DMS 273 (cell line): ENCODE measurements around the gene HDC.
A peak's percentile ranks its signal among the peaks of the same experiment; 100 is the strongest.

Experiments used
- DNase-seq: peaks from one replicate; lab custom pipeline; 2025; ENCODE audit not compliant: unreplicated experiment; lab: John Stamatoyannopoulos, UW

The HDC gene, protein sequence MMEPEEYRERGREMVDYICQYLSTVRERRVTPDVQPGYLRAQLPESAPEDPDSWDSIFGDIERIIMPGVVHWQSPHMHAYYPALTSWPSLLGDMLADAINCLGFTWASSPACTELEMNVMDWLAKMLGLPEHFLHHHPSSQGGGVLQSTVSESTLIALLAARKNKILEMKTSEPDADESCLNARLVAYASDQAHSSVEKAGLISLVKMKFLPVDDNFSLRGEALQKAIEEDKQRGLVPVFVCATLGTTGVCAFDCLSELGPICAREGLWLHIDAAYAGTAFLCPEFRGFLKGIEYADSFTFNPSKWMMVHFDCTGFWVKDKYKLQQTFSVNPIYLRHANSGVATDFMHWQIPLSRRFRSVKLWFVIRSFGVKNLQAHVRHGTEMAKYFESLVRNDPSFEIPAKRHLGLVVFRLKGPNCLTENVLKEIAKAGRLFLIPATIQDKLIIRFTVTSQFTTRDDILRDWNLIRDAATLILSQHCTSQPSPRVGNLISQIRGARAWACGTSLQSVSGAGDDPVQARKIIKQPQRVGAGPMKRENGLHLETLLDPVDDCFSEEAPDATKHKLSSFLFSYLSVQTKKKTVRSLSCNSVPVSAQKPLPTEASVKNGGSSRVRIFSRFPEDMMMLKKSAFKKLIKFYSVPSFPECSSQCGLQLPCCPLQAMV

DNA sequence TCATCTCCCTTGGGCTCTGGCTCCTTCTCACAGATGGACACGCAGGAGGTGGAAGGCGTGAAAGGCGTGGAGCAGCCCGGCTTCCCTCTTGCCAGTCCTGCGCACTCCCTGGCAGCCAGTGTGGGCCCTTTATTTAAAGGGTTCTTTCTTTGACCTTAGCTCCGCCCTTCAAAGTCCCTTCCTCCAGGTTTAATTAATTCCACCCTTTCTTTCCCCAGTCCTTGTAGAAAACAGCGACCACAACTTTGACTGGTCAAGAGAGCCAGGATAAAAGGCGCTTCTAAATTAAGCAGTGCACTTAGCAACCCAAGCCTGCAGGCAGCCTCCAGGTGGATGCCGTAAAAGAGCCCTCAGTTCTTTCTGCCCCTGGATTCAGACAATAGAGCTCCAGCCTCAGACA, at the start of gene HDC:
Gene HDC (minus strand): TSS at position 107 of the 400 bp plus-strand sequence. CDS start 103 bp downstream, at position 4.
- no peak for DNase-seq

DNA sequence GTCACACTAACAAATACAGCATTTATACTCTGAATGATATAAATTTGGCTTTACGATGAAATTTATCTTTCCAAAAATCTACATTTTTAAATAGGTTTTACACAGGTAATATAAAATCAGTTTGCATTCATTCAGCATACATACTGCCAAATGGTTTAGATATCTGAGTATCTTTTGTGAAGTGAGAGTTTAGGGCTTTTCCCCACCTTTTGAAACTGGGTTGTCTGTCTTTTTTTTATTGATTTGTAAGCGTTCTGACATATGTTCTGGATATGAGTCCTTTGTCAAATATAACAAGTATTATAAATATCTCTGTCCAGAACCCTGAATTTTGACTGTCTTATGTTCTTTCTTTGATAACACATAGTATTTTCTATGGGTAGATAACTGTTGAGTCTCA, 47.1 kb upstream of the HDC start:
- no peak for DNase-seq

DNA sequence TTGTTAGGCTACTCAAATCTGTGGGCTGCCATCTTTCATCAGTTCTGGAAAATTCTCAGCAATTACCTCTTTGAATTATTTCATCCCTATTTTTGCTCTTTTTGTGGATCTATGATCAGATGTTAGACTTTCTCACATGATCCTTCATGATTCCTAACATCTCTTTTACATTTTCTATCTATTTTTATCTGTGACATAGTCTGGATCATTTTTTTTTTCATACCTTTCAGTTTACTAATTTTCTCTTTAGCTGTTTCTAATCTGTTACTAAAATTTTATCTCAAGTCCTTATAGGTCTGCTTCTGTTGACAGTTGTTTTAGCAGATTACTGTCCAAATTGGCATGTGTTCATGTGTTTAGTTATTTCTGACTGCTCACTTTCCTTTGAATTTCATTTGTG, 42.3 kb upstream of the HDC start:
- no peak for DNase-seq

DNA sequence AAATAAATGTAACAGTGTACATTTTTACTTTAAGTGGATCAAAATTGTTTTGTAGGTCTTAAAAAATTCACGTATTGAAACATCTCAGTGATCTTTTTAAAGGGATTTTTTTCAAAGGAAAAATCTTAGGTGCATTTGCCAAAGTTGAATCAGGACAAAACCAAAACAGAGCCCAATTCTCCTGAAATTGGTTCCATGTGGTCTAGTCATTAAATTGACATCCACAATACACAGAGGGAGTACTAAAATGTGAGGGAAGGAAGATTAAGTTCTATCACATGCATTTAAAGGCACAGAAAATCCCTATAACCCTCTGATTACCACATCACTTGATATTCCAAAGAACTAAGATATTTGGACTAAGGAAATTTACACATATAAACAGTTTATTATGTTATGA, 39.3 kb upstream of the HDC start:
- no peak for DNase-seq

DNA sequence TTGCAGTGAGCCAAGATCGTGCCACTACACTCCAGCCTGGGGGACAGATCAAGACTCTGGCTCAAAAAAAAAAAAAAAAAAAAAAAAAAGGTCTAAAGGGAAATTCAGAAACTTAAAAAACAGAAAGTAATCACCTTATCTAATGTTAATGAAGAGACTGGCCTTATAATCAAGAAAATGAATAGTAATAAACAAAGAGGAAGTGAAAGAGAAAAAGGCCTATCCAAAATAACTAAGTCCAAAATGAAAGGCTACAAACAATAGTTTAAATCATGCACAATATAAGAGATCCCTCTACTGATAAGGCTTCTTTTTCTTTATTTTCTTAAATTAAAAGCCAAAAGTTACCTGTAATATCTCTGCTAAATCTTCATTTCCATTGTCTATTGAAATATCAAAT, 37.1 kb upstream of the HDC start:
- no peak for DNase-seq

DNA sequence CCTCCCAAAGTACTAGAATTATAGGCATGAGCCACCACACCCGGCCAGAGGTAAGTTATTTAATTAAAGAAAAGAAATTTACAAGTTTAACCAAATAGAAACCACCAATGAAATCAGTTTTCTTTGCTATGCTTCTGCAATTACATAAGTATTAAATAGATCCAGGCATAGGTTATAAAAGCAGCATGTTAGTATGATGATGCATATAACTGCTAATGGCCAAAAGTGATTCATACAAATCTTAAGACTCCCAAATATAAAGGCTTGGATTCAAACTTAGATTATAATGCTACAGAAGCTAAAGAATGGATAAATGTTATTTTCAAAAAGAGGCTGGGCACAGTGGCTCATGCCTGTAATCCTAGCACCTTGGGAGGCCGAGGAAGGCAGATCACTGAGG, 32.8 kb upstream of the HDC start:
- DNase-seq, result no peak

DNA sequence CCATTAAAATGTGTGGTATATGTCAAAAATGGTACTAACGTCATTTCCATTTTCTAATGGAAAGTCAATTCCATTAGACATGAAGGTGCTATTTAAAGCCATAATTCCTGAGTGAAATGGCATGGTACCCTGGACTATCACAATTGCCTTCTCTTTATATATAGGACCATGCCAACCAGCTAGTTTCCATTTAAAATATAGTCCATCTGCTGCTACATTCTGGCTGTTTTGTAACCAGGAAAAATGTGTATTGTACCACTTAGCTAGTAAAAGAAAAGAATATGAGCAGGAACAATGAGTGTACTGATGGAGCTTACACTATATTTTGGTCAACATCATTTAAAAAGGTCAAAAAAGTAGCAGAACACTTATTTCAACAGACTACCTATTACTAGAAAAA, 30.4 kb upstream of the HDC start:
- no peak for DNase-seq

DNA sequence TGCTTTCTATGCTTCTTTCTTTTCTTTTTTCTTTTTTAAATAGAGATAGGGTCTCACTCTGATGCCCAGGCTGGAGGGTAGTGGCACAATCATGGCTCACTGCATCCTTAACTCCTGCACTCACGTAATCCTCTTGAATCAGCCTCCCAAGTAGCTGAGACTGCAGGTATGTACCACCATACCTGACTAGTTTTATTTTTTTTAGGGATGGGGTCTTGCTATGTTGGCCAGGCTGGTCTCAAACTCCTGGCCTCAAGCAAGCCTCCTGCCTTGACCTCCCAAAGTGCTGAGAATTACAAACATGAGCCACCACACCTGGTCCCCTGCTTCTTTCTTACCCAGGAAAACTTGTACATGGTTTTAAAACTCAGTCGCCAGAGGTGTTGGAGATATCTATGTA, 24.2 kb upstream of the HDC start:
- no peak for DNase-seq

DNA sequence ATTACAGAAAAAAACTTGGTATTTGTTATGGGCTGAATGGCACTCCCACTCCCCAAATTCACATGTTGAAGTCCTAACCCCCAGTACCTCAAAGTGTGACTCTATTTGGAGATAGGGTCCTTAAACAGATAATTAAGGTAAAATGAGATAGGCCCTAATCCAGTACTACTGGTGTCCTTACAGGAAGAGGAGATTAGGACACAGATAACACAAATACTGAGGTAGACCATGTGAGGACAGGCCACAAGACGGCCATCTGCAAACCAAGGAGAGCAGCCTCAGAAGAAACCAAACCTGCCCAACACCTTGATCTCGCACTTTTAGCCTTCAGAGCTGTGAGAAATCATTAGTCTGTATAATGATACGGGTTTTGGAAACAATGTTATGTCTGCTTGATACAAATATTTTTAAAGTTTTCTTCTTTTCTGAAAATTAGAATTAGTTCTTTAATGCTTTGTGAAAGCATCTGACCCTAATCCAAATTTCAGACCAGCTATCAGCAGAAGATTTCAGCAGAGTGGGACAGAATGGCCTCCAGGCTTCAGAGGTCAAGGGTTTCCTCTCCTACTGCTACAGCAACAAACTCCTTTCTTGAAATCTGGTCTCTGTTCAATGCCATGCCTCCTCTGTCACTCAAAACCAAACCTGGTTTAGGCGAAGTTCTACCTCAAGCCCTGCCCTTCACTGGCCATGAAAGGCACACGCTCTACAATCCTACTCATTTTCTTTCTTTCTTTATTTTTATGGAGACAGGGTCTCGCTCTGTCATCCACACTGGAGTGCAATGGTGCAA, 22.0 kb upstream of the HDC start:
- DNase-seq, result no peak

DNA sequence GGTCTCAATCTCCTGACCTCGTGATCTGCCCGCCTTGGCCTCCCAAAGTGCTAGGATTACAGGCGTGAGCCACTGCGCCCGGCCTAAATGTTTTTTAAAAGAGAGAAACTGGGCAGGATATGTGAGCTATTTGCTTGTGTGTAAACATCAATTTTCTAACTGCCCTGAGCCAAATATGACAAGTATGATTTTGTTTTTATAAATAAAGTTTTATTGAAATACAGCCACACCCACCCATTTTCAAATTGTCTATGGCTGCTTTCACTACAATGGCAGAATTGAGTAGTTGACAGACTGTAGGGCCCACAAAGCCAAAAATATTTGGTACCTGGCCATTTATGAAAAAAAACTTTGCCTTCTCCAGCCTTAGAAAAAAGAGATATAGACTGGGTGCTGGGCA, 15.9 kb upstream of the HDC start:
- DNase-seq, result no peak

DNA sequence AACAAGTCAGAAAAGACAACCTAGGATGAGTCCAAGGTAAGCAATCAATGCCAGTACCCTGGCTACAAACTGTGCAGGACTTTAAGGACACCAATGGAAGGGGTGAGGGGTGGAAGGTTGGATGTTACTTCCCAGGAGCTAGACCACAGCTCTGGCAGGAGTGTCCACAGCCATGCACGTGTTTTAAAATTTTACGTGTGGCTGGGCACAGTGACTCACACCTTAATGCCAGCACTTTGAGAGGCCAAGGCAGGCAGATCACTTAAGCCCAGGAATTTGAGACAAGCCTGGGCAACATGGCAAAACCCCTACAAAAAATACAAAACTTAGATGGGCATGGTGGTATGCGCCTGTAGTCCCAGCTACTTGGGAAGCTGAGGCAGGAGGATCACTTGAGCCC, 14.7 kb upstream of the HDC start:
- DNase-seq, result no peak

DNA sequence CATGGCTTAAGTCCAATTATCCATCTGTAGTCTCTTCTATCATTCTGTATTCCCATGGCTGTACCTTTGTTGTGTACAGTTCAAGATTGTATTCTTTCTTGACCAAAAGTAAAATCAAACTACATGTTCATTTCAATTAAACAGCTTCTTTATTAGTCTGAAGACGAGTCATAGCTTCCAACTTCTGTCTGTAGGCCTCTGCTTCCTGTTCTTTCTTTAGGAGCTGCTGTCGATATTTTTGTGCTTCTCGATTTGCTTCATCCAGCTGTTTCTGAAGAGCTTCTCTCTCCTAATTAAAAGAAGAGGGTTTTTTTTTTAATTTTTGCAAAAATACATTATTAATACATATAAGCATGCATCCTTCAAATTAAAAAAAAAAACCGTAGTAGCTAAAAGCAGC, 13.0 kb upstream of the HDC start:
- DNase-seq, result no peak

DNA sequence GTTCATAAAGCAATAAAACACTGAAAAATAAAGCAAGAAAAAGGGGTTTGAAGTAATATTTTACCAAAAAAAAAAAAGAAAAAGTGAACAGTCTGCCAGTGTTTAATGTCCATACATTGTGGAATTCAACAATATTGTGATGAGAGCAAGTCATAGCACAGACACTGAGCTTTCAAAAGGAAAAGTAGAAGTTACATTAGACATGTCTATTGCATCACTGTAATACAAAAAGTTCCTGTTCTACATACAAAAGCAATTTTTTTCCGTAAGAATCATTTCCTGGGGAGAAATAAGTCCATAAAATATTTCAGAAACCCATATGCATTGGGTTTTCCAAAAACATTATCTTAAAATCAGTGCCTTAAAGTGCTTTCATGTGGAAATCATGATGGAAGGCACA, 11.8 kb upstream of the HDC start:
- DNase-seq, result no peak

DNA sequence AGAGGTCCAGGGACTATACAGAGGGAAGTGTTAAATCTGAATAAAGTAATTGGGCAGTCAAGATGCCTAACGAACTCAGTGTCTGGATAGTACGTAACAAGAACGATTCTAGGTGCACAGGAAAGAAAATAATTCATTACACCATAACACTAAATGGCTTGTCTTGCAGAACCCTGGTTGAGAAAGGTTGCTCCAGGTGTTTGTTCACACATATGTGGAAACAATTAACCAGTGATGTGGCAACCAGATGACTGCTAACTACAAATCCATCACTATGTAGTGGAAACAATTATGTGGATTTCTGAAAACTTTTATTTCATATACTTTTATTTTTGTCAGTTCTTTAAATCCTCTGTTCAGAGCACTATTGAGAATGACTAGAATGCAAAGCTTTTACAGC, 10.4 kb upstream of the HDC start:
- no peak for DNase-seq

DNA sequence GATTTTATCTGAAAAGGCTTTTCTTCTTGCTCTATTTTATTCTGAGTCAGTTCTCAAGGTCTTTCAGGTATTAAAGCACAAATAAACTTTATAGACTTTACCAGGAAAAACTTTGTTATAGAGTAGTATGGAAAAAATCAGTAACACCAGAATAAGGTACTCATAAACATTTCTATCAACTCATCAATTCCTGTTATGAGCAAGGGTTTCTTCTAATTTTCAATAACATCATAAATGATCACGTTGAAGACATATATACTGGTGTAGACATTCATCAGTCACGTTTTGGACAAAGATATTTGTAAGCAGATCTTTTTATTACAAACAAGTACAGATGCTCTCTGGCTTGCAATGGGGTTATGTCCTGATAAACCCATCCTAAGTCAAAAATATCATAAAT, 9.6 kb upstream of the HDC start:
- DNase-seq, result no peak

DNA sequence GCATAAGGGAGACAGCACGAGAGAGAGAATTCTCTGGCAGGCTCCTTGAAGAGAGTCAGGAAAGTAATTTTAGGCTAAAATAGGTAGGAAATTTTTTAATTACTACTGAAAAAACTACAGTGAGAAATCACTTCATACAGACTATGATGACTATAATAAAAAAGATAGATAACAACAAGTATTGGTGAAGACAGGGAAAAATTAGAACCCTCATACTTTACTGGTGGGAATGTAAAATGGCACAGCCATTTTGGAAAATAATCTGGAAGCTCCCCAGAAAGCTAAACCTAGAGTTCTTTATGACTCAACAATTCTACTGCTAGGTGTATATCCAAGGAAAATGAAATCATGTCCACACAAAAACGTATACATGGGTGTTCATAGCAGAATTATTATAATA, 2.1 kb upstream of the HDC start:
- no peak for DNase-seq

DNA sequence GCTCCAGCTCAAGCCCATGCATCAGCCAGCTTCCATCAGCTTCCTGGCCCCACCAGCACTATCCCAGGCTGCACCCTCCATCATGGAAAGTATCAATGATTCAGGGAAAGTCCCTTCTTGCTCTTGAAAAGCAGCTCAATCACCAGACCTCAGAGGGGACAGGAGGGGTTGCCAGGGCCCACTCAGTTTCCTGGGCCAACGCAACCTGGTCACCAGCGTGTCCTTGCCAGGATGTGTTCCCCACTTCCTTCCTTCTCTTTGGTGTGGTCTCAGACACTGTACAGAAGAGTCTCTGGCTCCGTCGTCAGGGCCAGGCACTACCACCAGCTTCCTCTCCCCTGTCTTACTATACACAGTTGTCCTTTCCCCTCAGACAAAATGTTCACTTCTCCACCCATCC, 3.0 kb downstream of the HDC start:
- DNase-seq, result no peak

DNA sequence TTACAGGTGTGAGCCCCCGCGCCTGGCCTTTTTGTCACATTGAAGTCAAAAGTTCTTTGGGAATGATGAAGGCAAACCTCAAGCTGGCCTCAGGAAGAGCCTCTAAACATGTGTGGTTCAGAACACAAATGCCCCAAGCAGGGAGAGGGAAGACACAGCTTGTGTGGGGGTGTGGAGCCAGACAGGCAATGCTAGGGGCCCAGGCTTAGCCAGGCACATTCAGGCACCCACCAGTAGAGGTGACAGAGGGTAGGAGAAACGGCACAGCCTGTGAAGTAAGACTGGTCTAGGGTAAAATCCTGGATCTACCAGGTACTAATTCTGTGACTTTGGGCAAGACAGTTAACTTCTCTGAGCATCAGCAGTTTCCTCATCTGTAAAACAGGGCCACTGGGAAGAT, 3.5 kb downstream of the HDC start:
- DNase-seq, result peak; percentile 4

DNA sequence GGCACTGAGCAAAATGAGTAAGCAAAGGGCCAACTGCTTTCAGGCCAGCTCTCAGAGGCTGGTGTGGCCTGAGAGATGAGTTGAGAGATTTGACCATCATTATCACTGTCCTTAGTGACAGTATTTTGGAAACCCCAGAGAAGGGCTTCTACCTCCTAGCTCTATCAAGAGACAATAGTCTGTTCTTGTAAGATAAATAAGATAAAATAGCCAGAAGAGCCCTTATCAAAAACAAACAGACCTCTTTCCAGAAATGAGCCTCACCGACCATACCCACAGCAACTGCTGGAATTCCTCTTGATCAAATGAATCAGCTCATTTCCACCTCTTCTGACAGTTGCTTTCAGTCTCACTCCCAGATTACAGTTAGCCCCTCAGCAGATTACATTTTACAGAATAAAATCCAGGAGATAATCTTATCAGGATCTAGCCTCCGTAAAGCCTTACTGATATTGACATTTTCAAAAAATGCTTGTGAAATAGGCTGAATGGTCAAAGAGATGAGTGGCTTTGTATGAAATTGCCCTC, 4.5 kb downstream of the HDC start:
- no peak for DNase-seq

DNA sequence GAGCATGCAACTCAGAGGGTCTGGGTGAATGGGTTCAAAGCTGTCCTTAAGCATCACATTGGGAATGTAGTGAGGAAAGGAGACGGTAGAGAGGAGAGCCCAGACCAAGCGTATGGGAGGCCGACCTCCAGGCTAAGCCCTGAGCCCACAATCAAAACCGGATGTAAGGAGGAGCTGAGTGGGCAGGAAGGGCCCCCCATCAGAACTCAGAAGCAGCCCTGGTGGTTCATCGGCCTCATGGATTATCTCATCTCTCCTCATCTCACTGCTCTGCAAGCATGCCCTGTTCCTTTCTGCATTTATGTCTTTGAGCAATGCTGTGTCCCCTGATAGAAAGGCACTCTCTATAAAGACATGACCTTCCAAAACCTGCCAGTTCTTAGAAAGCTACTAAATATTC, 6.2 kb downstream of the HDC start:
- no peak for DNase-seq

DNA sequence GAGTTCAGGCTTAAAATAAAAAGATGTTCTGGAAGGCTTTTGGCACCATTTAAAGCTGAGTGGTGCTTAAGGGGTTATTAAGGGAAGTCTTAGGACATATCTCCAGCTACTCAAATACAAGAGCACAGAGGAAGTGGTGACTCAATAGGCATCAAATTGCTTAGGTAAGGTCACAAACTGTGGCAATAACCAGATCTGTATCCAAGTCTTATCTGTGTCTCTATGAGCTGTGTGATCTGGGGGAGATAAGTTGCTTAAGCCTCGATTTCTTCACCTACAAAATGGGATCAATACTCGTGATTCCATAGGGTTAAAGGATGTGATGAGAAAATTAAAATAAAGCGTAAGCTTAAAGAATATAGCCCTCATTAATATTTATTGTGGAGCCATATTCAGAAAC, 7.6 kb downstream of the HDC start:
- DNase-seq, result no peak

DNA sequence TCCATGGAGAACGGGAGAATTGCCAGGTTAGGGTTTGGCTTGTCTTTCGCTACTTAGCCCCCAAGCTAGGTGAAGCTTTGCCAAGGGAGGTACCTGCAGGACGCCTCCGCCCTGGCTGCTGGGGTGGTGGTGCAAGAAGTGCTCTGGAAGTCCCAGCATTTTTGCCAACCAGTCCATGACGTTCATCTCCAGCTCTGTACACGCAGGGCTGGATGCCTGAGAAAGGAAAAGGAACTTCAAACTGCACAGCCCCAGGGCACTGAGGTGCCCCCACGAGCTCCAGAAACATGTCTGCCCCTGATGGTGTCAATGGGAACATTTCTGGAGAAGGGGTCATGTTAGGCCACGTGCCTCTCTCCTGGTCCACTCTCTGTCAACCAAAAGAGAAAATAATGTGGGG, 8.2 kb downstream of the HDC start:
- DNase-seq, result no peak
